Activated naive CD4-positive, alpha-beta T cell treated with anti-CD3 and anti-CD28 coated beads, Interleukin-2, amount 10 ng/mL, durations not matched to agents 7 days and 5 days (primary cell): ENCODE data around the gene LHFPL3.
"Not testable (repeated sequence)": the region's sequence is repeated elsewhere in the genome, so short reads cannot be mapped to it uniquely, and the experiment has no call there.

ENCODE experiments used
- CTCF ChIA-PET: fragments of 350-600 bp; sonication (Branson Sonifier 250); formaldehyde crosslinking; loops from one replicate; lab custom pipeline; 2021; ENCODE audit warnings: antibody characterized with exemption; lab: Charles Lee
- DNase-seq: peaks from one replicate; pipeline ENCODE4 v3.0.0-alpha.2; 2020
- H3K27ac Mint-ChIP-seq: one replicate; pipeline ENCODE4 v1.8.0; 2021; ENCODE audit warnings: mild to moderate bottlenecking, moderate library complexity, mixed read lengths
- H3K27me3 Mint-ChIP-seq: one replicate; pipeline ENCODE4 v1.8.0; 2021; ENCODE audit warnings: mild to moderate bottlenecking, mixed read lengths
- H3K36me3 Mint-ChIP-seq: one replicate; pipeline ENCODE4 v1.8.0; 2021; ENCODE audit warnings: mixed read lengths
- H3K4me1 Mint-ChIP-seq: one replicate; pipeline ENCODE4 v1.8.0; 2021; ENCODE audit warnings: mixed read lengths
- H3K4me3 Mint-ChIP-seq: one replicate; pipeline ENCODE4 v1.8.0; 2021; ENCODE audit warnings: mild to moderate bottlenecking, moderate library complexity, mixed read lengths
- H3K9me3 Mint-ChIP-seq: one replicate; pipeline ENCODE4 v1.8.0; 2021; ENCODE audit warnings: mixed read lengths

The LHFPL3 gene

DNA sequence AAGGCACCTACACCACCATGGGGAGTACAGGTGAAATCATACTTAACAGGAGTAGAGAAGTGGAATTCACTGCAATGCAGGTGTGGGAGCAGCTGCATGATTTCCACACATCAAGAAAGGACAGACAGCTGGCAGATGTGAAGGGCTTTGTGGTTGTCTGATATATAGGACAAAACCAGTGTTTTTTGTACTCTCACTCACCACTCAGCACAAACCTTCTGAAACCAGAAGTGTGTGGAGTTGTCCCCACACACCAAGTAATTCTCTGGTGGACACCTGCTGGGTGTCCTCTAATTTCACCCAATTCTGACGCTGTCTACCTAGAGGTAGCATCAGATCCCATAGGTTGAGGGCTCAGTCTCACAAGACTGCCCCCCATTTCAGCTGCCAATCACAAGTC lies 357.9 kb downstream of the LHFPL3 start:
- no peaks in the 10 kb centered on the region for H3K9me3 Mint-ChIP-seq
- peaks cover 2% of the 10 kb centered on the region for H3K27me3 Mint-ChIP-seq
- DNase-seq = no peak
- H3K4me1 Mint-ChIP-seq = no peaks in the 10 kb centered on the region
- no peak overlapping the region for H3K4me3 Mint-ChIP-seq
- no peak overlapping the region for H3K27ac Mint-ChIP-seq
- CTCF ChIA-PET = no interaction called here
- H3K36me3 Mint-ChIP-seq = no peaks in the 10 kb centered on the region

DNA sequence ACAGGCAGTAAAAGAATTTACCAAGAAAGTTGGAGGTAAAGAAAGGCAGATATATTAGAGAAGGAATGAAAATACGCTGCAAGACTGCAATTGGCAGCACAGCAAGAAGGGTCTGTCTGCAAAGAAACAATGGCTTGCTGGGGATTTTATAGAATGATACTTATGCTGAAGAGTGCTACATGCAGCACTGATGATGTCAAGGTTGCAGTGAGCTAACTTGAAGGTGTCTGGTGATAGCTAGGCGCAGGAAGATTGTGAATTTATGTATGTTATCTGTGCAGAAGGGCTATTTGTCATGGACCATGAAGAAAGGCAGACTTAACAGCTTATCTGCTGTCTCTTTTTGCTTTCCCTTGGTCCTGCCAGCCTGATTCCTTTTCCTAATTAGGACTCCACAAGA lies 366.3 kb downstream of the LHFPL3 start:
- no peak overlapping the region for H3K4me3 Mint-ChIP-seq
- CTCF ChIA-PET = no interaction called here
- DNase-seq = no peak
- H3K27ac Mint-ChIP-seq = no peak overlapping the region
- H3K4me1 Mint-ChIP-seq = no peaks in the 10 kb centered on the region
- H3K27me3 Mint-ChIP-seq = peaks cover 7% of the 10 kb centered on the region
- no peaks in the 10 kb centered on the region for H3K36me3 Mint-ChIP-seq
- no peaks in the 10 kb centered on the region for H3K9me3 Mint-ChIP-seq

DNA sequence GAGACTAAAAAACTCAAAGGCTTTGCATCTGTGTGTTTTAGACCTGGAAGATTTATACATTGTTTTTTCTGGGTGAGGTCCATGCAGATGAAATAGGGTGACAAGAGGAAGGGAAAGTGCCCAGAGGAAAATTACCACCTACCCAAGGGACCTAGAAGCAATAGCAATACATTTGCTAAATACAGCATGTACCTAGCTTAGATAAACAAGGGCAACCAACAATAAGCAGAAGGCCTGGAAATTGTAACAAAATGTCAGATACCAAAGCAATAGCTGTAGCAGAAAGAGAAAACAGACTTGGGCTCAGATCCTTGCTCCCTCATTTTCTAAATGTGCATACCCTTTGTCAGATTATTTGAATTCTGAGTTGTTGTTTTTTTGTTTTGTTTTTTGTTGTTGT lies 367.2 kb downstream of the LHFPL3 start:
- Mint-ChIP-seq H3K9me3 (no peaks in the 10 kb centered on the region), H3K36me3 (no peaks in the 10 kb centered on the region), H3K4me1 (no peaks in the 10 kb centered on the region), H3K27ac (no peak overlapping the region), H3K27me3 (peaks cover 7% of the 10 kb centered on the region), H3K4me3 (no peak overlapping the region)
- CTCF ChIA-PET = no interaction called here
- no peak for DNase-seq

DNA sequence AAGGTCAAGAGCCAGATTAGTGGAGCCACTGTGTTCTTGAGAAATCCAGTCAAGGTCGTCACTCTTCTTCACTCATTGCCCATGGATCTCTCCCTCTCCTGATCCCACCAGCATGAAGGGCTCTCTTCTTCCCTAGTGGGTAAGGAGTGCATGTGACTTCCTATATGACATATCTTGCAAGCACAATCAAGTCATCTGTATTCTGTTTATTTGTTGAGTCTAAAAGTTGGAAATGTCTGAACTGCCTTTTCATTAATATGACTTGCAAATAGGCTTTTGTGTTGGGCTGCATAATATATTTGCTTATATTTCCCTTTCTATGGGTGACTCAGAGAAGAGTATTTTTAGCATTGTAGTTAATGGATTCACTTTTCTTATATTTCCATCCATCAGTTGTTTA lies 371.9 kb downstream of the LHFPL3 start:
- CTCF ChIA-PET = no interaction called here
- DNase-seq = no peak
- Mint-ChIP-seq H3K27me3 (no peaks in the 10 kb centered on the region), H3K4me1 (no peaks in the 10 kb centered on the region), H3K9me3 (no peaks in the 10 kb centered on the region), H3K36me3 (no peaks in the 10 kb centered on the region), H3K4me3 (no peak overlapping the region), H3K27ac (no peak overlapping the region)

DNA sequence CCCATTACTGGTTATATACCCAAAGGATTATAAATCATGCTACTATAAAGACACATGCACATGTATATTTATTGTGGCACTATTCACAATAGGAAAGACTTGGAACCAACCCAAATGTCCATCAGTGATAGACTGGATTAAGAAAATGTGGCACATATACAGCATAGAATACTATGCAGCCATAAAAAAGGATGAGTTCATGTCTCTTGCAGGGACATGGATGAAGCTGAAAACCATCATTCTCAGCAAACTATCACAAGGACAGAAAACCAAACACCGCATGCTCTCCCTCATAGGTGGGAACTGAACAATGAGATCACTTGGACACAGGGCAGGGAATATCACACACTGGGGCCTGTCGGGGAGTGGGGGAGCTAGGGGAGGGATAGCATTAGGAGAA lies 392.6 kb downstream of the LHFPL3 start:
- CTCF ChIA-PET, H3K36me3 Mint-ChIP-seq, H3K9me3 Mint-ChIP-seq: not testable (repeated sequence)

DNA sequence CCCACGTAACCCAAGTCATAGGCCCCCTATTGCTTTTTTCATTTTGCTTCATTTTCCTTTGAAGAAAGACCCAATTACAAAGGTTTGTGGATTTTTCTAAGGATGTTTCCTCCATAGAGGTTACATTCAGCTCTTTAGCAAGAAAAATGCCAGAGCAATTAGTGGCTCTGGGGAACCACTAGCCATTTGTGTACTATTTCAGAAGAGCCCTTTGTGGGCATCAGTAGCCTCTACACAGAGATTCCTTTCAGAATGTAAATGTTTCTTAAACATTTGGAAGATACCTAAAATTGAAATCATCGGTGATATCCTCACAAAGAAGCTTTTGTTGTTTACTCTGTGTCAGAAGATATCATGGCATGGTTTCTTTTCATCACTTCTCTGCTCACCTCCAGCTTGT lies 394.6 kb downstream of the LHFPL3 start:
- Mint-ChIP-seq H3K36me3 (no peaks in the 10 kb centered on the region), H3K27me3 (peaks cover 4% of the 10 kb centered on the region), H3K4me1 (no peaks in the 10 kb centered on the region), H3K27ac (no peak overlapping the region), H3K9me3 (no peaks in the 10 kb centered on the region), H3K4me3 (no peak overlapping the region)
- DNase-seq = no peak
- CTCF ChIA-PET = no interaction called here

More for the DNA sequence above, 392.6 kb downstream of the LHFPL3 start:
- H3K27ac Mint-ChIP-seq, H3K27me3 Mint-ChIP-seq, H3K4me3 Mint-ChIP-seq, H3K4me1 Mint-ChIP-seq, DNase-seq: not testable (repeated sequence)

DNA sequence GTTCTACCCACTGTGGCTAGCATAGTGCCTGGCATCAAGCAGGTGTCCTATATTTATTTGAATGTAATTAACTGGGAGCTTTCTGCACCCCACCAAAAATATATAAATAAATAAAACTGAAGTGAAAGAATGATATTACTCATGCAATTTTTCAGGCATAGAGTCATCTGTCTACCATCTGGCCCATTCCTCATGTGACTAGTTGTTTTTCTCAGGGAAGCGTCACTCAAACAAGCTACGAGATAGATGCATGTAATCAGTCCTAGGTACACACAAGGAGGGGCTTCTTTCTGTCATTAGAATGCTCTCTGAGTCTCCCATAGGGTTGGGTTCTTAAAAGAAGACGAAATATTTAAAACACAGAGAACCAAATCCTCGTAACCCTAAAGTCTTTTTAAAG lies 430.1 kb downstream of the LHFPL3 start:
- Mint-ChIP-seq H3K36me3 (no peaks in the 10 kb centered on the region), H3K4me1 (no peaks in the 10 kb centered on the region), H3K4me3 (no peak overlapping the region), H3K27me3 (peaks cover 4% of the 10 kb centered on the region), H3K9me3 (no peaks in the 10 kb centered on the region), H3K27ac (no peak overlapping the region)
- CTCF ChIA-PET = no interaction called here
- DNase-seq = no peak

DNA sequence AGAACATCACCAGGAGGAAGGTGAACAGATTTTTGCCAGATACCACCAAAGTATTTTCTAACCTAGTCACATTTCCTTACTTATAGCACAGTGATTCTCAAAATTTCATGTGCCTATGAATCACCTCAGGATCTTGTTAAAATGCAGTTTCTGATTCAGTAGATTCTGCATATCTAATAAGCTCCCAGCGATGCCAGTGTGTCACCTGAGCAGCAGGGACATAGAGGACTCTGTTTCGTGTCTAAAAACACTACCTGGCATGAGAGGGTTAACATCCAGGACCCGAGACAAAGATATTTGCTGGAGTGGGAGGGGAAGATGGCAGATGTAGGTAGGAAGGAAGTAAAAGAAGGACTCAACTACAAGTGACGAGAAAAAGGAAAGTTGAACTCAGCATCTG lies 433.5 kb downstream of the LHFPL3 start:
- Mint-ChIP-seq H3K4me1 (no peaks in the 10 kb centered on the region), H3K36me3 (no peaks in the 10 kb centered on the region), H3K27me3 (no peaks in the 10 kb centered on the region), H3K27ac (no peak overlapping the region), H3K9me3 (no peaks in the 10 kb centered on the region), H3K4me3 (no peak overlapping the region)
- DNase-seq = no peak
- CTCF ChIA-PET = no interaction called here

DNA sequence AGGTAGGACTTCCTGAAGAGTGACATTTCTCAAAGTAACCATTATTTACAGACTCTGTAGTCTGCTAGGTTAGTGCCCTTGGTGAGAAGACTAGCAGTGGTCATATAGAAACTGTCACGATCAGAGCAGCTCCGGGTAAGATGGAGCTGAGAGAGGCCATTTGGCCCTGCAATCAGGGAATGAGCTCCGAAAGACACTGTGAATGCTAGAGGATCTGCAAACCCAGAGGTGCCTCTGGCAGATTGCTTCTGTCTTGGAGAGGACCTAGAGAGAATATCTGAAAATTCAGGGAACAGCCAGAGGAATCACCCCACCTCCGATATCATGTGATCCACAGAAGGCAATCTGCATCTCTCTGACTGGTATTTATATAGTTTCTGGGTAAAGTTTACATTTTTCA lies 438.7 kb downstream of the LHFPL3 start:
- H3K36me3 Mint-ChIP-seq = no peaks in the 10 kb centered on the region
- CTCF ChIA-PET = no interaction called here
- no peak overlapping the region for H3K27ac Mint-ChIP-seq
- no peak overlapping the region for H3K4me3 Mint-ChIP-seq
- peaks cover under 1% of the 10 kb centered on the region for H3K27me3 Mint-ChIP-seq
- H3K4me1 Mint-ChIP-seq = no peaks in the 10 kb centered on the region
- no peak for DNase-seq
- H3K9me3 Mint-ChIP-seq = no peaks in the 10 kb centered on the region

DNA sequence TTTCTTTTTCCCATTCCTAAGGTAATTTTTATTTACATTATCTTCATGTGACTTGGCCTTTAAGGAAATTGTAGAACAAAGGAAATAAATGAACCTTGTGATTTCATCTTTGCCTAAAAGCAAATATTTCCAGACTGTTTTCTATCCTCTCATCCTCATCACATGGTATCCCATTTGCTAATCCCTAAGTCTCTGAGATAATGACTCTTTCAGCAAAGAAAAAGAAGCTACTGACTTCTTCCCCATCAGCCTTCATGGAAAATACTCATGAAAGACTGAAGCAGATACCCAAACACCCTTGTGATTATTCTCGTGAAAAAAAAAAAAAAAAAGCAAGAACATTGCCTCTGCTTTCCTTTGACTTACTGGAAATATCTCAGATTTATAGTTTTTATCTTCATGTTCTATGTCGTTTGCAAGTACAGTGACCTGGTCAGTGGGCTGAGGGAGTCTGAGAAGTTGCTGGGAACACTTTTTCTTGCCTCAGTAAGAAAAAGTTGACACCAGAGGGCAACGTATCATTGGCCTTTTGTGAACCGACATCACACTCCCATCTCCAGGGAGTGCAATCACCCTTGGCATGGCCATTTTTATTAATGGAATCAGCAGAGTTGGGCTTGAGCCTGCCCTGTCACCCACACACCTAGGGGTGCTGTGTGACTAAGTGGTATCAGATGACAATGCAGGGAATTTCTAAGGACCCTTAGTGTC lies 439.6 kb downstream of the LHFPL3 start:
- Mint-ChIP-seq H3K27me3 (peaks cover 5% of the 10 kb centered on the region), H3K4me1 (no peaks in the 10 kb centered on the region), H3K27ac (no peak overlapping the region), H3K4me3 (no peak overlapping the region), H3K36me3 (no peaks in the 10 kb centered on the region), H3K9me3 (no peaks in the 10 kb centered on the region)
- CTCF ChIA-PET = interaction anchor here (1.1 kb wide), 1 partner anchor 151 kb away, joined by 5 read pairs; no protein-coding TSS in a partner anchor
- DNase-seq = no peak

DNA sequence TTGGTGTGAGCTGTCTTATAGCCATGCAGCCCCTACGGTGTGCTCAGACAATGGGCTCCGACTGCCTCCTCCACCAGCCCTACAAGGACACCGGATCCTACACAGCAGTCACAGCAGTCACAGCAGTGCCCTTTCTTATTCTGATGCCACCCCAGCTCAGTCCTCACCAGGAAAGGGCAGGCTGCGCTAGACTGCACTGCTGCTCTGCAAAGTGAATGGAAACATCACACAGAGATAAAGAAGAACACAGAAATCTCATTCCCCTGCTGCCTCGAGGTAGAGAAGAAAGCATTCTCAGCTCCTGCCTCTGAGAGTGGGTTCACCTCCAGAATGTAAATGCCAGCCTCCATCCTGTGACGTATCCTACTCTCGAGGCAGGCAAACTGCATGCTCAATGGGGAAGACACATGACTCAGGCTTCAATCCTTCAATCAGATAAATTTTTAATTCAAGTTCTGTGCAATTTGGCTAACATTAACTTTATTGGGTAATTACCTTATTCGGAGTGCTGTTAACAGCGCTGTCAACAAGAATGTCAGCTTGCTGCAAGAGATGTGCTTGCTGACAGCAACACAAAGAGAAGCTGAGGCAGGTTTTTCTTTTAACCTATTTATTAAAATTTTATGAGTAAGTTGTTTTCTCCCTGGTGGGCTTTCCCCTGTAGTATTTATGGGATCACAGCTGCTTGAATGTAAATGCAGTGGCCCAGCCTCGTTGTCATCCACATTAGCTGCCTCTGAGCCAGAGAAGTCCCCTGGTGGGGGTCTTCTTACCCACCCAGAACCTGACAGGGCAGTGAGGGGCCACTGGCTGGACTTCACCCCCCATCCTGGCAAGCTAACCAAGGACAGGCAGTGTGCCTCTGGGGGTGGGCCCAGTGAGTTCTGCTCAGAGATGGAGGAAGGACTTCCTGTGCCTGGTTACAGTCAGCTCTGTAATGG lies 444.3 kb downstream of the LHFPL3 start:
- no peaks in the 10 kb centered on the region for H3K4me1 Mint-ChIP-seq

DNA sequence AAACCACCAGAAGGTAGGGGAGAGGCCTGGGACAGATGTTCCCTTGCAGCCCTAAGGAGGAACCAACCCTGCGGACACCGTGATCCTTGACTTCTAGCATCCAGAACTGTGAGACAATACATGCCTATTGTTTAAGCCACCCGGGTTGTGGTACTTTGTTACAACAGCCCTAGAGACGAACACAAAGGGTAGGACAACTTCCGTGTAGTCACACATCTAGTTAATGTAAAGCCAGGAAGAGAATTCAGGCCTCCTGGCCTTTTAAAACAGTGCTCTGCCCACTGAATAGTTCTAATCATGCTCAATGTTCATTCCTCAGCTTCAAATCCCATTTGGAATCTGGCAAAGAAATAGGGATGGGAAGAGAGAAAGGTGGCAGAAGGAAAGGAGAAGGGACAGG lies 445.4 kb downstream of the LHFPL3 start:
- Mint-ChIP-seq H3K36me3 (no peaks in the 10 kb centered on the region), H3K27me3 (peaks cover 8% of the 10 kb centered on the region), H3K4me1 (no peaks in the 10 kb centered on the region), H3K9me3 (no peaks in the 10 kb centered on the region), H3K27ac (no peak overlapping the region), H3K4me3 (no peak overlapping the region)
- CTCF ChIA-PET = no interaction called here
- no peak for DNase-seq

More for the DNA sequence above, 444.3 kb downstream of the LHFPL3 start:
- no peak for DNase-seq
- Mint-ChIP-seq H3K9me3 (no peaks in the 10 kb centered on the region), H3K27ac (peak overlapping the region; percentile 31), H3K4me3 (no peak overlapping the region), H3K27me3 (peaks cover 8% of the 10 kb centered on the region), H3K36me3 (no peaks in the 10 kb centered on the region)
- CTCF ChIA-PET = interaction anchor here (1.2 kb wide), 1 partner anchor 76 kb away, joined by 3 read pairs; no protein-coding TSS in a partner anchor

DNA sequence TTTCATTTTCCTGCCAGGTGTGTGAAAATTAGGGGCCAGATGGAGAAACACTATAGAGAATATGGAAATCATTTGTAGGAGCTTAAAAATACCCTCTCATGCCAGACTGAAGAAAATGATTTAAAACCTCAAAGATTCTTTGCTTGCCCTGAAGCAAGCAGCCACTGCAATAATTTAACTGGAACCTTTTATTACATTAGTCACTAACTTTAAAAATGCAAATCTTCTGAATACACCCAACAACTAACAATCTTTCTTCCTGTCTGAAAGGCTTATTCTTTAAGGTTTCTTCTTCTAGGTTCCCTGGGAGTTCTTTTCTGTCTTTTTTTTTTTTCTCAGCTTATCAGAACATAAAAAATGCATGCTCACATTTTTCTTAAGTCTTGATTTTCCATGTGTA lies 447.1 kb downstream of the LHFPL3 start:
- no peak for DNase-seq
- H3K4me3 Mint-ChIP-seq = no peak overlapping the region
- CTCF ChIA-PET = no interaction called here
- no peaks in the 10 kb centered on the region for H3K9me3 Mint-ChIP-seq
- H3K27ac Mint-ChIP-seq = no peak overlapping the region
- no peaks in the 10 kb centered on the region for H3K36me3 Mint-ChIP-seq
- peaks cover 8% of the 10 kb centered on the region for H3K27me3 Mint-ChIP-seq
- H3K4me1 Mint-ChIP-seq = no peaks in the 10 kb centered on the region

DNA sequence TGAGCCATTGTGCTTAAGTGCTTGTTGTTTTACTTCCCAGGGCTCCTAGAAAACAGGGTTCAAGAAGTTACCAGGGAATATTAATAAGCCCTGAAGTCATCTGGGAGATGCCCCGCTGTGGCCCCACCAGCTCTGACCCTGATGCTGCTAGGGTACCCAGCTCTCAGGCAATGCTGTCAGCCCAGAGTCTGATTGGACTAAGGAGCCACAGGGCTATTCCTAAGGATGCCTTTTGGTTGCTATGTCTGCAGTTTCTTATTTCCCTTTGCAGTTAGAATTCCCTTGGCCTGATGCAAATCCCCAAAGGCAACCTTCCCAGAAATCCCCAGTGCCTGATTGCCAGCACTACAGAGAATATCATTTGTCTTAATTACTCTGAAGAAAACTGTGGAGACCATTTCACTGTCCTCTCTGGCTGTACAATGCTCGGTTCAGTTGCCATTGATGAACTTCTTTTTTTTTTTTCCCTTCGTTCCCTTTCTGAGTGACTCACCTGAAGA lies 448.9 kb downstream of the LHFPL3 start:
- no peaks in the 10 kb centered on the region for H3K9me3 Mint-ChIP-seq
- no peak overlapping the region for H3K27ac Mint-ChIP-seq
- H3K4me1 Mint-ChIP-seq = no peaks in the 10 kb centered on the region
- H3K4me3 Mint-ChIP-seq = no peak overlapping the region
- no peak for DNase-seq
- peaks cover 6% of the 10 kb centered on the region for H3K27me3 Mint-ChIP-seq
- CTCF ChIA-PET = no interaction called here
- H3K36me3 Mint-ChIP-seq = no peaks in the 10 kb centered on the region

DNA sequence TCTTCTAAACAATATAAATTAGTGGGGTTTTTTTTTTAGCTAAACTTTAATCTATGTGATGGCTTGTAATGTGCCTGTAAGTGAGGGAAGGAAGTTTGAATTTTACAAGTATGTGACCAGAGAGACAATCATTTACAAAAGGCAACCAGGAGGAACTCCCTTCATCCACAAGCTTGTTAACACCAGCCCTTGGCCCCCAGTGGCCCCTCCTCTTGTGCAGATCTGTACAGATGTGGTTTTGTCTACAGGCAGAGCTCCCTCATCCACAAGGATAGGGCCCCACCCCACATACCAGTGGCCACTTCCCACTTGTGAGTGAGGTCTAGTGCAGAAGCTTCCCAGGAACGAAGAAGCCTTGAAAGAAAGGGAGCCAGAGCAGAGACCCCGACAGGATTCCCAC lies 451.5 kb downstream of the LHFPL3 start:
- H3K36me3 Mint-ChIP-seq = no peaks in the 10 kb centered on the region

More for the DNA sequence above, 451.5 kb downstream of the LHFPL3 start:
- no peaks in the 10 kb centered on the region for H3K9me3 Mint-ChIP-seq
- CTCF ChIA-PET = no interaction called here
- peaks cover under 1% of the 10 kb centered on the region for H3K27me3 Mint-ChIP-seq
- H3K27ac Mint-ChIP-seq = no peak overlapping the region
- DNase-seq = no peak
- no peak overlapping the region for H3K4me3 Mint-ChIP-seq
- no peaks in the 10 kb centered on the region for H3K4me1 Mint-ChIP-seq
